ENCODE data around the gene DAPK1. TPM values are rescaled to one million over a fixed set of nuclear protein-coding genes. Genes with fewer than 3 reads are reported as not detected.

The DAPK1 gene
- total RNA-seq, 1 donor from 2014 or later: 29.5 TPM

- no peak for TF ChIP-seq EZH2phosphoT487 (IDR thresholded peaks at IDR 0.05)
- TF ChIP-seq EZH2 (IDR thresholded peaks at IDR 0.05): no peak
- TF ChIP-seq CTCF (IDR thresholded peaks at IDR 0.05): no peak
- Histone ChIP-seq H3K9me3 (ENCODE audit: low read depth) (no peaks in the 10 kb centered on the region), H3K36me3 (no peaks in the 10 kb centered on the region), H3K9ac (no peak overlapping the region), H3F3A (ENCODE audit: low read depth) (no peaks in the 10 kb centered on the region), H4K20me1 (ENCODE audit: low read depth) (no peaks in the 10 kb centered on the region), H3K4me1 (no peaks in the 10 kb centered on the region), H3K4me3 (no peak overlapping the region), H2AFZ (replicated peaks) (no peak overlapping the region), H3K4me2 (no peak overlapping the region), H3K27ac (no peak overlapping the region), H3K79me2 (ENCODE audit: low read depth) (no peaks in the 10 kb centered on the region), H3K27me3 (no peaks in the 10 kb centered on the region)
- Mint-ChIP-seq H3K36me3 (no peaks in the 10 kb centered on the region), H3K4me1 (peaks cover 17% of the 10 kb centered on the region), H3K27ac (no peak overlapping the region), H3K4me3 (no peak overlapping the region), H3K27me3 (ENCODE audit: insufficient read depth, low read depth) (peaks cover 4% of the 10 kb centered on the region), H3K9me3 (no peaks in the 10 kb centered on the region)
- DNase-seq (ENCODE audit: low spot score): no peak
These were observed 217.2 kb downstream of the DAPK1 start for GRCh38 chr9:87714819-87715218.

- Mint-ChIP-seq H3K4me1 (peaks cover 17% of the 10 kb centered on the region), H3K36me3 (no peaks in the 10 kb centered on the region), H3K27me3 (ENCODE audit: insufficient read depth, low read depth) (peaks cover 4% of the 10 kb centered on the region), H3K9me3 (no peaks in the 10 kb centered on the region), H3K4me3 (no peak overlapping the region), H3K27ac (no peak overlapping the region)
- DNase-seq (ENCODE audit: low spot score): no peak
- H3K9me3 ChIP-seq (ENCODE audit: low read depth): no peaks in the 10 kb centered on the region
- TF ChIP-seq EZH2phosphoT487 (IDR thresholded peaks at IDR 0.05): no peak
- TF ChIP-seq CTCF (IDR thresholded peaks at IDR 0.05): no peak
- no peak for TF ChIP-seq EZH2 (IDR thresholded peaks at IDR 0.05)
- no peak overlapping the region for H3K27ac ChIP-seq
- H3K9ac ChIP-seq: no peak overlapping the region
- no peak overlapping the region for H2AFZ ChIP-seq (replicated peaks)
- no peaks in the 10 kb centered on the region for H4K20me1 ChIP-seq (ENCODE audit: low read depth)
- H3K36me3 ChIP-seq: no peaks in the 10 kb centered on the region
- H3K27me3 ChIP-seq: no peaks in the 10 kb centered on the region
- H3F3A ChIP-seq (ENCODE audit: low read depth): no peaks in the 10 kb centered on the region
- H3K4me1 ChIP-seq: no peaks in the 10 kb centered on the region
- H3K4me2 ChIP-seq: no peak overlapping the region
- H3K4me3 ChIP-seq: no peak overlapping the region
- H3K79me2 ChIP-seq (ENCODE audit: low read depth): no peaks in the 10 kb centered on the region
These were observed 218.5 kb downstream of the DAPK1 start for GRCh38 chr9:87716141-87716540.

GRCh38 chr9:87717456-87717855, 219.8 kb downstream of the DAPK1 start:
- no peaks in the 10 kb centered on the region for H3K9me3 ChIP-seq (ENCODE audit: low read depth)
- no peak overlapping the region for H2AFZ ChIP-seq (replicated peaks)
- H3K27ac Mint-ChIP-seq: no peak overlapping the region
- peaks cover 13% of the 10 kb centered on the region for H3K4me1 Mint-ChIP-seq
- no peak overlapping the region for H3K4me3 ChIP-seq
- H3K4me1 ChIP-seq: no peaks in the 10 kb centered on the region
- peaks cover 6% of the 10 kb centered on the region for H3K27me3 ChIP-seq
- no peaks in the 10 kb centered on the region for H4K20me1 ChIP-seq (ENCODE audit: low read depth)
- no peak overlapping the region for H3K9ac ChIP-seq
- no peaks in the 10 kb centered on the region for H3K36me3 ChIP-seq
- H3K36me3 Mint-ChIP-seq: no peaks in the 10 kb centered on the region
- peaks cover 4% of the 10 kb centered on the region for H3K27me3 Mint-ChIP-seq (ENCODE audit: insufficient read depth, low read depth)
- no peak overlapping the region for H3K27ac ChIP-seq
- no peak overlapping the region for H3K4me2 ChIP-seq
- DNase-seq (ENCODE audit: low spot score): no peak
- no peaks in the 10 kb centered on the region for H3K9me3 Mint-ChIP-seq
- H3F3A ChIP-seq (ENCODE audit: low read depth): no peaks in the 10 kb centered on the region
- TF ChIP-seq CTCF (IDR thresholded peaks at IDR 0.05): no peak
- TF ChIP-seq EZH2 (IDR thresholded peaks at IDR 0.05): no peak
- no peak for TF ChIP-seq EZH2phosphoT487 (IDR thresholded peaks at IDR 0.05)
- no peaks in the 10 kb centered on the region for H3K79me2 ChIP-seq (ENCODE audit: low read depth)
- no peak overlapping the region for H3K4me3 Mint-ChIP-seq

Measured in neural progenitor cell (in vitro differentiated cells).